GM18498 (cell line): ENCODE measurements around the gene UBQLNL.

ENCODE experiments used
- ATAC-seq: cut with Tn5 transposase; IDR thresholded peaks from one replicate; pipeline ENCODE4 v1.9.1; 2021; ENCODE audit warnings: mild to moderate bottlenecking, moderate library complexity; ENCODE audit not compliant: unreplicated experiment

UBQLNL gene

GRCh38 chr11:5508605-5509004 is 7.9 kb downstream of the UBQLNL start:
- no peak for ATAC-seq

DNA sequence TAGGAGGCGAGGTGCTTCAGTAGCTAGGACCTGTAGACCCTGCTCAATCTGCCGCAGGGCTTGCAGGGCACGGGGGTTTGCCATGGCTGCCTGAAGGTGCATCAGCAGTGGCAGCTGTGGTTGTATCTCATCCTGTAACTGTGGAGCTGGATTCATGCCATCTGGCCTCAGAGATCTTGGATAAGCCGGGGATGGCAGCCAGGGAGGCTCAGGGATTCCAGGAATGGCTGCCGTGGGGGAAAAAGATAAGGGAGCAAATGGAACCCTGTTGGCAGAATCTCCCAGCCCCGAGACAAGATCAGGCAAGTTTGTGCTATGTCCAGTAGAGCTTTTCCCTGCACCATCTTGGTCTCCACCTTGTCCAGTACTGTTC is 8.6 kb downstream of the UBQLNL start:
- ATAC-seq: no peak

DNA sequence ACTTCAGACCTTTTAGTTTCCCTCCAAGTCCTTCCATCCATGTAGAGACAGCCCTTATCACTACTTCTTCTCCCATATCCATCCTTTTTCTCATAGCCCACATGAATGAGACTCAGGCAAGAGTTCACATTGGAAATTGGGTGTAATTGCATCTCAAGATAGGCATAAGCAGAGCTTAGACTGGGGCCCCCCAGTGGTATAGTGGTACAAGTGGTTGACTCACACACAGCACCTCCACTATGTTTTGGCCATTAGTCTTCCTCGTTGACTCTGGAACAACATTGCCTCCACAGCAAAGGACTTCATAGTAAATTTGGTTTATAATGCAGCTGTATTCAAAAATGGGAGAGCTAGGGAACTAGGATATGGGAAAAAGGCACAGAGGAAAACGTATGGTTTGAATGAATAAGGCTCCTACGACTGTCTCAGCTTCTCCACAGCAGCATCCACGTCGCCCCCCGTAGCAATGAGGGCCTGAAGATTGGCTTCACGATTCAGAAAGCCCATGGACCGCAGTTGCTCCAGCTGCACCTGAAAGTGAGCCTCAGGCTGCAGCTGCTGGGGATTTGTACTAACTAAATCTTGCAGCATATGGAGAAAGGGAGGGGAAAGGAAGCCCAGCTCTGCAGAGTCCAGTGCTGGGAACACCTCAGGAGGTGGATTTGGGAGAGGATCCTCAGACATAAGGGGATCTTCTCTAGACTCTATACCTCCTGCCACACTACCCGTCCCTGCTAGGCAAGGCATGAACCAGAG is 9.1 kb downstream of the UBQLNL start:
- ATAC-seq: no peak

- no peak for ATAC-seq
Measured at GRCh38 chr11:5505363-5506048, 11.0 kb downstream of the UBQLNL start.

- ATAC-seq: no peak
Measured at GRCh38 chr11:5504403-5504921, 12.0 kb downstream of the UBQLNL start.

- no peak for ATAC-seq
Measured at GRCh38 chr11:5500393-5500801, 16.1 kb downstream of the UBQLNL start.

- no peak for ATAC-seq
Measured at GRCh38 chr11:5499671-5500070, 16.8 kb downstream of the UBQLNL start.

GRCh38 chr11:5489576-5490357 is 26.7 kb downstream of the UBQLNL start:
- ATAC-seq: no peak

GRCh38 chr11:5488798-5489399 is 27.6 kb downstream of the UBQLNL start:
- no peak for ATAC-seq

DNA sequence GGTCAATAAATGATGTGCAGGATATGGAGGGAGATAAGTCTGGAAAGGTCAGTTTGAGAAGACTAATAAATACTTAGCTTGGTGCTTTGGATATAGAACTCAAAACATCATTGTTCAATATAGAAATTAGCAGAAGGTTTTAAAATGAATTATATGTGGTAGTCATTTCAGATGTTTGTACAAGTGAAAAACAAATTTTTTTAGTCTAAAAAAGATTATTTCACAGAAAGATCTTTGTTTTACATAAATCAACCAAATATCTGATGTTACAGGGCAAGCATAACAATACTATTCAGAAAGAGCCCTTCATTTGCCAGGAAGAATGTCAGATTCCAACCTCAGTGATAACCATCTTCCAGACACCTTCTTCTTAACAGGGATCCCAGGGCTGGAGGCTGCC is 28.1 kb downstream of the UBQLNL start, which contains the start of gene OR52D1:
TSS of gene OR52D1 (plus strand) at position 301 of the 400 bp plus-strand sequence. CDS start at position 323, 22 bp downstream.
- no peak for ATAC-seq

- no peak for ATAC-seq
Measured at GRCh38 chr11:5486421-5486820, 30.1 kb downstream of the UBQLNL start.

DNA sequence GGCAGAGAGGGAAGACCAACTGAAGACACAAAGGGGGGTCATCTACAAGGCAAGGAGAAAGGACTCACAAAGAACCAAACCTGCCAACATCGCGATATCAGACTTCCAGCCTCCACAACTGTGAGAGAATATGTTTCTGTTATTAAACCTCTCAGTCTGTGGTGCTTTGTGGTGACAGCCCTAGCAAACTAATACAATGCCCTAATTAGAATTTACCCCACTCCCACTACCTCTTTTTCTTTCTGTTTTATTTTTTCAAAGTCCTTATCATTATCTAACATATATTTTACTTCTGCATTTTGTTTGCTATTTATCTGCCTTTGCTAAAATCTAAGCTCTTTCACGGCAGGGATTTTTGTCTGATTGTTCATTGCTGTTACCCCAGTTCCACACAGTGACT is 30.5 kb downstream of the UBQLNL start:
- no peak for ATAC-seq

DNA sequence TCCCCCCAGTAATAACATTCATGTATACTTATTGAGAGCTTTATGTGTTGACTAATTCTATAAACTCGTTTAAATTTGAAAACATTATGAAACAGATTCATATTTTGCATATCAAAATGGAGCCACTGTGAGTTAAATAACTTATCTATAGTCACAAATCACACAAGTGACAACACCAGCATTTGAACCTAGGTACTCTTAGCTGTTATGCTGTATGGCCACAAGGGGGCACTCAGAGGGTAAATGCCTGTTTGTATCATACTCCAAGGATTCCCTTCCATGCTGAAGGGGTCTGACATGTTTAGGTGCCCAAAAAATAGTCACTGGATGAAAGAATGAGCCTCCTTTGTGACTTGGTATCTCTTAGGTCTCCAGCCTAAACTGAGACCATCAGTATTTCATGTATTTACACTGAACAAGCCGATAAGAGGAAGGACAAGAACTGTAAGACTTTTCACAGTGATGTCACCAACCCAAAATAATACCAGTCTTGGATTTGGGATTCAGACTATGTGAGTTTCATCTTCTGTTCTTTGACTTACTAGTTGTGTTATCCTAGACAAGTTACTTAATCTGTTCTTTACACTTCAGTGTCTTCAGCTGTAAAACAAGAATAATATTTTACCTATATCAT is 40.2 kb downstream of the UBQLNL start:
- ATAC-seq: peak; percentile 77

- no peak for ATAC-seq
Measured at GRCh38 chr11:5473921-5474320, 42.6 kb downstream of the UBQLNL start.

- ATAC-seq: no peak
Measured at GRCh38 chr11:5467527-5467926, 49.0 kb downstream of the UBQLNL start.
